WTC11 (cell line): Measurements from ENCODE around the gene PGAP6. TPM values are rescaled to one million over a fixed set of nuclear protein-coding genes. Genes with fewer than 3 reads are reported as not detected.

Source experiments
- ATAC-seq: fragments of 200-7000 bp; cut with Tn5 transposase; 2 replicates; pipeline ENCODE4 v1.10.0; 2021; ENCODE audit warnings: mild to moderate bottlenecking, moderate library complexity
- CTCF ChIA-PET: fragments of 300-600 bp; sonication (Branson Sonifier 250); formaldehyde crosslinking; loops from one replicate; lab custom pipeline; 2021; ENCODE audit warnings: antibody characterized with exemption; lab: Charles Lee
- POLR2A ChIA-PET: fragments of 350-600 bp; sonication (Branson Sonifier 250); formaldehyde crosslinking; loops from one replicate; lab custom pipeline; 2021; ENCODE audit warnings: antibody characterized with exemption; lab: Charles Lee
- DNase-seq: peaks from one replicate; pipeline ENCODE4 v3.0.0; 2021; ENCODE audit warnings: low spot score
- H3K27ac Mint-ChIP-seq: 2 replicates; pipeline ENCODE4 v1.8.0; 2021; ENCODE audit warnings: mixed read lengths
- H3K27me3 Mint-ChIP-seq: 2 replicates; pipeline ENCODE4 v1.8.0; 2021; ENCODE audit warnings: low read depth, mild to moderate bottlenecking, moderate library complexity, mixed read lengths
- H3K36me3 Mint-ChIP-seq: 2 replicates; pipeline ENCODE4 v1.8.0; 2021; ENCODE audit warnings: mixed read lengths
- H3K4me1 Mint-ChIP-seq: 2 replicates; pipeline ENCODE4 v1.8.0; 2022; ENCODE audit warnings: mixed read lengths
- H3K4me3 Mint-ChIP-seq: 2 replicates; pipeline ENCODE4 v1.8.0; 2021; ENCODE audit warnings: mild to moderate bottlenecking, moderate library complexity, mixed read lengths
- H3K9me3 Mint-ChIP-seq: 2 replicates; pipeline ENCODE4 v1.8.0; 2021; ENCODE audit warnings: mixed read lengths
- AFF4 ChIP-seq: sonication (generic); formaldehyde crosslinking; IDR thresholded peaks from 2 replicates; pipeline ENCODE4 v1.8.1; 2023; ENCODE audit warnings: mild to moderate bottlenecking, missing genetic modification reagents, borderline replicate concordance
- AR ChIP-seq: fragments of 250-450 bp; sonication (Bioruptor Pico); IDR thresholded peaks from 2 replicates; pipeline ENCODE4 v1.9.0; 2021; ENCODE audit warnings: mild to moderate bottlenecking
- ATF6 ChIP-seq: sonication (generic); formaldehyde crosslinking; IDR thresholded peaks from 2 replicates; pipeline ENCODE4 v1.8.1; 2023; ENCODE audit warnings: mild to moderate bottlenecking, missing genetic modification reagents
- CDX4 ChIP-seq: fragments of 250-450 bp; sonication (Bioruptor Pico); IDR thresholded peaks from 2 replicates; pipeline ENCODE4 v1.9.0; 2021; ENCODE audit warnings: moderate library complexity, mild to moderate bottlenecking, inconsistent platforms, borderline replicate concordance
- E2F5 ChIP-seq: sonication (generic); formaldehyde crosslinking; IDR thresholded peaks from 2 replicates; pipeline ENCODE4 v1.8.1; 2022; ENCODE audit warnings: mild to moderate bottlenecking, moderate library complexity, missing genetic modification reagents
- EMX1 ChIP-seq: fragments of 250-450 bp; sonication (Bioruptor Pico); IDR thresholded peaks from 2 replicates; pipeline ENCODE4 v1.8.0; 2021; ENCODE audit warnings: mild to moderate bottlenecking
- HMGA2 ChIP-seq: fragments of 250-450 bp; sonication (Bioruptor Pico); IDR thresholded peaks from 2 replicates; pipeline ENCODE4 v1.4.0; 2021; ENCODE audit warnings: mild to moderate bottlenecking, moderate library complexity
- HMGXB4 ChIP-seq: sonication (generic); formaldehyde crosslinking; IDR thresholded peaks from 2 replicates; pipeline ENCODE4 v1.8.1; 2023; ENCODE audit warnings: mild to moderate bottlenecking, moderate library complexity, missing genetic modification reagents
- NFE2L1 ChIP-seq: sonication (generic); formaldehyde crosslinking; IDR thresholded peaks from 2 replicates; pipeline ENCODE4 v1.8.1; 2023; ENCODE audit warnings: missing genetic modification reagents
- NFYB ChIP-seq: sonication (generic); formaldehyde crosslinking; conservative IDR thresholded peaks from 2 replicates; pipeline ENCODE4 v1.8.0; 2022; ENCODE audit warnings: low read depth, missing genetic modification reagents
- NR2C2 ChIP-seq: sonication (generic); formaldehyde crosslinking; IDR thresholded peaks from 2 replicates; pipeline ENCODE4 v1.8.0; 2022; ENCODE audit warnings: mild to moderate bottlenecking, missing genetic modification reagents
- NR3C1 ChIP-seq: sonication (generic); formaldehyde crosslinking; conservative IDR thresholded peaks from 2 replicates; pipeline ENCODE4 v1.8.1; 2023; ENCODE audit warnings: low read depth, mild to moderate bottlenecking, missing genetic modification reagents
- OVOL2 ChIP-seq: fragments of 250-450 bp; sonication (Bioruptor Pico); IDR thresholded peaks from 2 replicates; pipeline ENCODE4 v1.9.0; 2021; ENCODE audit warnings: mild to moderate bottlenecking, borderline replicate concordance
- PREB ChIP-seq: sonication (generic); formaldehyde crosslinking; IDR thresholded peaks from 2 replicates; pipeline ENCODE4 v1.8.1; 2022; ENCODE audit warnings: mild to moderate bottlenecking, missing genetic modification reagents, moderate library complexity, borderline replicate concordance
- PRRX2 ChIP-seq: fragments of 250-450 bp; sonication (Bioruptor Pico); IDR thresholded peaks from 2 replicates; pipeline ENCODE4 v1.8.0; 2021; ENCODE audit warnings: mild to moderate bottlenecking
- SP1 ChIP-seq: sonication (generic); formaldehyde crosslinking; conservative IDR thresholded peaks from 2 replicates; pipeline ENCODE4 v1.8.1; 2022; ENCODE audit warnings: missing genetic modification reagents
- ZMAT4 ChIP-seq: fragments of 250-450 bp; sonication (Bioruptor Pico); IDR thresholded peaks from 2 replicates; pipeline ENCODE4 v1.9.0; 2021; ENCODE audit warnings: mild to moderate bottlenecking
- ZNF671 ChIP-seq: fragments of 250-450 bp; sonication (Bioruptor Pico); IDR thresholded peaks from 2 replicates; pipeline ENCODE4 v1.8.0; 2021; ENCODE audit warnings: mild to moderate bottlenecking
- total RNA-seq: library from RNA; stranded (reverse); gene quantifications from 3 replicates; pipeline ENCODE4 v1.2.3, GENCODE V29; 2021

PGAP6 gene
- total RNA-seq, 1 experiment from 2014 or later = 108 TPM

GRCh38 chr16:370979-371514 is 10.7 kb downstream of the PGAP6 start (continued):
- TF ChIP-seq AFF4 (CRISPR knock-in tag) (no peak), PREB (CRISPR knock-in tag) (no peak), ZNF671 (CRISPR knock-in tag) (no peak)

- Mint-ChIP-seq H3K4me1 (peaks cover 11% of the 10 kb centered on the region), H3K9me3 (no peaks in the 10 kb centered on the region), H3K36me3 (peaks cover 23% of the 10 kb centered on the region), H3K27me3 (no peaks in the 10 kb centered on the region), H3K27ac (peak within 1 kb of the TSS; percentile 96), H3K4me3 (peak within 1 kb of the TSS; percentile 78)
- CTCF ChIA-PET = interaction anchor here (0.5 to 3.4 kb wide), 12 partner anchors 8 to 278 kb away, joined by 3 to 30 read pairs (median 4); partner anchors contain the start of genes AXIN1 and RAB11FIP3
- peak; percentile 96 for DNase-seq
- TF ChIP-seq ZNF671 (CRISPR knock-in tag) = no peak
- TF ChIP-seq NR2C2 (CRISPR knock-in tag) = no peak
- TF ChIP-seq NFE2L1 (CRISPR knock-in tag) = no peak
- peak; percentile 89 for TF ChIP-seq SP1 (CRISPR knock-in tag)
- TF ChIP-seq NR3C1 (CRISPR knock-in tag) = no peak
- no peak for TF ChIP-seq HMGA2
- no peak for TF ChIP-seq ATF6 (CRISPR knock-in tag)
- no peak for TF ChIP-seq EMX1 (CRISPR knock-in tag)
- TF ChIP-seq ZMAT4 = peak; percentile 83
- TF ChIP-seq CDX4 (CRISPR knock-in tag) = no peak
- 0 out of 2 replicates have a peak, but pooled peaks have one; percentile 47 for TF ChIP-seq E2F5 (CRISPR knock-in tag)
- 0 out of 2 replicates have a peak, but pooled peaks have one; percentile 21 for TF ChIP-seq AR (CRISPR knock-in tag)
- TF ChIP-seq PRRX2 = 0 out of 2 replicates have a peak, but pooled peaks have one; percentile 29
- TF ChIP-seq HMGXB4 = 0 out of 2 replicates have a peak, but pooled peaks have one; percentile 46
- TF ChIP-seq OVOL2 (CRISPR knock-in tag) = no peak
- TF ChIP-seq NFYB (CRISPR knock-in tag) = peak; percentile 95
- POLR2A ChIA-PET = interaction anchor here (0.7 to 1.6 kb wide), 6 partner anchors 8 to 320 kb away, joined by 3 to 4 read pairs (median 3); partner anchors contain the start of gene WDR24
- peak; percentile 90 for ATAC-seq
Observed at GRCh38 chr16:370443-370842, 11.3 kb downstream of the PGAP6 start, which contains the start of gene MRPL28. MRPL28 (minus strand) TSS chr16:370538; CDS start chr16:370218, 320 bp downstream.
